ENCODE results near the gene NDUFS6. TPM values are rescaled to one million over a fixed set of nuclear protein-coding genes. Genes with fewer than 3 reads are reported as not detected.

Gene NDUFS6
- total and polyA plus RNA-seq, 2 of the 4 experiments (the other 2 are of a cell fraction), result 10.4 to 69.0 TPM

GRCh38 chr5:1814183-1815020 is 13.2 kb downstream of the NDUFS6 start:
- no peaks in the 10 kb centered on the region for H3K9me3 ChIP-seq (ENCODE audit: control insufficient read depth, insufficient read depth, low read length)
- H2AFZ ChIP-seq (replicated peaks; ENCODE audit: low read length, poor library complexity), result no peak overlapping the region
- intact Hi-C loops (cut with micrococcal nuclease), result no loop called here
- no peak overlapping the region for H2BK5ac ChIP-seq (ENCODE audit: low read depth, low read length, poor library complexity, severe bottlenecking)
- H3K9me1 ChIP-seq (ENCODE audit: insufficient read depth, low read length), result peaks cover 6% of the 10 kb centered on the region; the same call in 1 of the 2 replicates
- ATAC-seq (ENCODE audit: low read depth), result no peak
- H4K91ac ChIP-seq (ENCODE audit: insufficient read depth, low read depth, low read length), result no peak overlapping the region
- no peak overlapping the region for H4K5ac ChIP-seq (ENCODE audit: low read depth, low read length)
- H3K79me1 ChIP-seq (ENCODE audit: low read depth in 1 of 2, low read length in 2 of 2), result peaks cover 15 to 26% of the 10 kb centered on the region in 2 experiments
- H4K20me1 ChIP-seq (ENCODE audit: insufficient read depth, low read length), result no peaks in the 10 kb centered on the region
- H2BK15ac ChIP-seq (ENCODE audit: low read depth, low read length), result no peak overlapping the region
- no peak overlapping the region for H3K18ac ChIP-seq (ENCODE audit: low read depth, low read length)
- in situ Hi-C loops (cut with MboI; ENCODE audit: low sequenced_read_pairs), result no loop called here
- H3K27me3 ChIP-seq (ENCODE audit: control insufficient read depth, insufficient read depth, low read length), result no peaks in the 10 kb centered on the region
- no peak overlapping the region for H2BK120ac ChIP-seq (ENCODE audit: low read depth, low read length)
- no peak for DNase-seq
- ChIA-PET POLR2A (ENCODE audit: unreplicated experiment) (no interaction called here), CTCF (no interaction called here)
- H3K56ac ChIP-seq (ENCODE audit: extremely low read depth, insufficient read depth, low read length), result no peak overlapping the region
- H3K4me1 ChIP-seq (ENCODE audit: control insufficient read depth, insufficient read depth, low read length), result no peaks in the 10 kb centered on the region
- H3K4me3 ChIP-seq (ENCODE audit: insufficient read depth, low read depth, low read length), result no peak overlapping the region
- no peak overlapping the region for H3K23ac ChIP-seq (ENCODE audit: low read depth, low read length)
- H3K27ac ChIP-seq (ENCODE audit: insufficient read depth, low read length), result no peak overlapping the region
- H3K36me3 ChIP-seq (ENCODE audit: control insufficient read depth, insufficient read depth, low read length), result peaks cover 58% of the 10 kb centered on the region
- no peak overlapping the region for H2AK9ac ChIP-seq (replicated peaks; ENCODE audit: low read depth, low read length, poor library complexity)
- dilution Hi-C loops (cut with HindIII; ENCODE audit: low sequenced_read_pairs, unreplicated experiment), result no loop called here
- no TSS peak for BruUV-seq (replicated peaks)
- WGBS, 2 experiments (ENCODE audit: extremely low coverage in 2 of 2, insufficient read length in 1 of 2), result 97% methylated on average over 21 of the region's 30 CpGs; no CpG with 5 or more reads in 1 of the 2 experiments
- no peak overlapping the region for H3K9ac ChIP-seq (ENCODE audit: low read depth, low read length)
- H2AK5ac ChIP-seq (ENCODE audit: low read depth, low read length), result no peak overlapping the region
- H3K4ac ChIP-seq (ENCODE audit: low read depth, low read length), result no peak overlapping the region
- H3K4me2 ChIP-seq (ENCODE audit: low read depth, low read length), result no peak overlapping the region
- H3K14ac ChIP-seq (replicated peaks; ENCODE audit: low read depth, low read length), result no peak overlapping the region
- H2BK20ac ChIP-seq (ENCODE audit: low read depth, low read length), result no peak overlapping the region
- H4K8ac ChIP-seq (ENCODE audit: low read depth in 2 of 2, low read length in 2 of 2), result no peak overlapping the region
- TF ChIP-seq BHLHE40 (IDR thresholded peaks at IDR 0.05; ENCODE audit: low read depth, low read length), result no peak
- TF ChIP-seq FOS (IDR thresholded peaks at IDR 0.05; ENCODE audit: low read depth, low read length), result no peak
- no peak for TF ChIP-seq MAFK (IDR thresholded peaks at IDR 0.05; ENCODE audit: low read depth, low read length)
- TF ChIP-seq RAD21 (IDR thresholded peaks at IDR 0.05; ENCODE audit: low read length), result no peak
- no peak for TF ChIP-seq MXI1 (IDR thresholded peaks at IDR 0.05; ENCODE audit: borderline replicate concordance, low read depth, low read length)
- no peak for TF ChIP-seq CEBPB (IDR thresholded peaks at IDR 0.05; ENCODE audit: low read depth, low read length)
- TF ChIP-seq CTCF (conservative IDR thresholded peaks at IDR 0.05; ENCODE audit: low read depth, low read length), result no peak
- TF ChIP-seq USF2 (IDR thresholded peaks at IDR 0.05; ENCODE audit: low read depth, low read length), result no peak
- TF ChIP-seq RFX5 (IDR thresholded peaks at IDR 0.05; ENCODE audit: low read depth, low read length), result no peak
- TF ChIP-seq SMC3 (IDR thresholded peaks at IDR 0.05; ENCODE audit: low read depth, low read length), result no peak
- TF ChIP-seq CHD1 (IDR thresholded peaks at IDR 0.05; ENCODE audit: low read depth, low read length), result no peak
- TF ChIP-seq ELK1 (IDR thresholded peaks at IDR 0.05; ENCODE audit: borderline replicate concordance, low read depth, low read length), result no peak
- TF ChIP-seq MAZ (IDR thresholded peaks at IDR 0.05; ENCODE audit: borderline replicate concordance, low read depth, low read length), result no peak
- TF ChIP-seq POLR2A (IDR thresholded peaks at IDR 0.05; ENCODE audit: low read depth, low read length), result no peak
- TF ChIP-seq RCOR1 (IDR thresholded peaks at IDR 0.05; ENCODE audit: insufficient replicate concordance, low read length), result no peak

Measured in IMR-90 (cell line).